IPS-NIHi7 (cell line): ENCODE data around the gene KCNIP1.

Experiments
- DNase-seq: peaks from one replicate; pipeline ENCODE4 v3.0.0; 2012; ENCODE audit warnings: mixed read lengths; ENCODE audit errors: extremely low spot score

KCNIP1 gene

GRCh38 chr5:170628691-170629565, 125.1 kb downstream of the KCNIP1 start:
- DNase-seq, result no peak

GRCh38 chr5:170629566-170630175, 125.9 kb downstream of the KCNIP1 start:
- DNase-seq, result no peak

- DNase-seq, result no peak
Measured at GRCh38 chr5:170630226-170630625, 126.4 kb downstream of the KCNIP1 start.

- no peak for DNase-seq
Measured at GRCh38 chr5:170630711-170631141, 126.9 kb downstream of the KCNIP1 start.

GRCh38 chr5:170631466-170632195, 127.8 kb downstream of the KCNIP1 start:
- DNase-seq, result peak; percentile 74

GRCh38 chr5:170632266-170632984, 128.6 kb downstream of the KCNIP1 start:
- peak; percentile 39 for DNase-seq

- DNase-seq, result peak; percentile 90
Measured at GRCh38 chr5:170632985-170633234, 129.1 kb downstream of the KCNIP1 start.

- DNase-seq, result peak; percentile 86
Measured at GRCh38 chr5:170633235-170634081, 129.6 kb downstream of the KCNIP1 start.

- DNase-seq, result no peak
Measured at GRCh38 chr5:170634256-170634990, 130.6 kb downstream of the KCNIP1 start.

- DNase-seq, result no peak
Measured at GRCh38 chr5:170635706-170636105, 131.9 kb downstream of the KCNIP1 start.

- DNase-seq, result no peak
Measured at GRCh38 chr5:170636206-170636605, 132.4 kb downstream of the KCNIP1 start.

GRCh38 chr5:170636801-170637477, 133.1 kb downstream of the KCNIP1 start:
- no peak for DNase-seq

- no peak for DNase-seq
Measured at GRCh38 chr5:170638051-170638450, 134.2 kb downstream of the KCNIP1 start.

- DNase-seq, result peak; percentile 92
Measured at GRCh38 chr5:170638454-170639220, 134.8 kb downstream of the KCNIP1 start.

- no peak for DNase-seq
Measured at GRCh38 chr5:170639221-170639925, 135.6 kb downstream of the KCNIP1 start.

- DNase-seq, result no peak
Measured at GRCh38 chr5:170640731-170641588, 137.1 kb downstream of the KCNIP1 start.

- no peak for DNase-seq
Measured at GRCh38 chr5:170641589-170642031, 137.8 kb downstream of the KCNIP1 start.
